ENCODE measurements around the gene SERTM1.

- no peak for TF ChIP-seq EZH2 (IDR thresholded peaks at IDR 0.05; ENCODE audit: borderline replicate concordance, low read length)
- no peak for TF ChIP-seq CTCF (IDR thresholded peaks at IDR 0.05; ENCODE audit: low read length)
Observed at GRCh38 chr13:36728006-36728405, 54.2 kb downstream of the SERTM1 start.

Measured in OCI-LY1 (cell line).